ENCODE results near the gene SMS. TPM values are rescaled to one million over a fixed set of nuclear protein-coding genes. Genes with fewer than 3 reads are reported as not detected.

SMS gene
- total and polyA plus RNA-seq, 2 donors (not counting 1 experiment from before 2014, with no cell fraction given) = 7.0 to 30.5 TPM

- H2AFZ ChIP-seq (ENCODE audit: insufficient read depth, low read depth, low read length, poor library complexity, severe bottlenecking) = no peak overlapping the region
- CTCF ChIA-PET = no interaction called here
- intact Hi-C loops (cut with micrococcal nuclease) = no loop called here
Measured at GRCh38 chrX:21933077-21933476, 7.4 kb upstream of the SMS start.

GRCh38 chrX:21934414-21934813, 6.1 kb upstream of the SMS start:
- Mint-ChIP-seq H3K27me3 (no peaks in the 10 kb centered on the region), H3K9me3 (ENCODE audit: insufficient read depth) (no peaks in the 10 kb centered on the region), H3K4me1 (peaks cover 2% of the 10 kb centered on the region), H3K27ac (no peak overlapping the region), H3K4me3 (no peak overlapping the region)
- ATAC-seq (ENCODE audit: low read depth) (no peak), DNase-seq (no peak)
- Histone ChIP-seq H3K27ac (ENCODE audit: low read length in 2 of 2) (no peak overlapping the region), H3K4me3 (ENCODE audit: control extremely low read depth in 1 of 5, extremely low read depth in 1 of 5, insufficient read depth in 1 of 5, low read depth in 2 of 5, low read length in 4 of 5) (no peak overlapping the region), H2AFZ (ENCODE audit: insufficient read depth, low read depth, low read length, poor library complexity, severe bottlenecking) (no peak overlapping the region), H3K36me3 (replicated peaks in 1 of 2; ENCODE audit: control extremely low read depth in 1 of 2, control insufficient read depth in 1 of 2, extremely low read depth in 1 of 2, insufficient read depth in 2 of 2, low read length in 1 of 2) (no peaks in the 10 kb centered on the region), H3K9ac (ENCODE audit: low read length) (no peak overlapping the region), H3K4me1 (ENCODE audit: control insufficient read depth in 2 of 2, insufficient read depth in 2 of 2, low read length in 2 of 2) (no peaks in the 10 kb centered on the region), H3K4me2 (replicated peaks; ENCODE audit: low read depth, low read length, poor library complexity, severe bottlenecking) (no peak overlapping the region), H4K20me1 (ENCODE audit: control insufficient read depth, insufficient read depth, low read length, poor library complexity, severe bottlenecking) (no peaks in the 10 kb centered on the region), H3K9me3 (ENCODE audit: control extremely low read depth in 1 of 3, control insufficient read depth in 2 of 3, insufficient read depth in 1 of 3, low read length in 2 of 3) (no peaks in the 10 kb centered on the region), H3K27me3 (replicated peaks in 1 of 4; ENCODE audit: control extremely low read depth in 1 of 4, control insufficient read depth in 3 of 4, insufficient read depth in 4 of 4, low read length in 3 of 4) (no peaks in the 10 kb centered on the region), H3K79me2 (ENCODE audit: control insufficient read depth, insufficient read depth, low read length) (no peaks in the 10 kb centered on the region)
- intact Hi-C loops (cut with micrococcal nuclease) = no loop called here
- ChIA-PET POLR2A (no interaction called here), CTCF (interaction anchor here (0.7 kb wide), 1 partner anchor 10 kb away, joined by 6 read pairs; no protein-coding TSS in a partner anchor)
- no CpG with 5 or more reads among the region's 3 CpGs for WGBS (ENCODE audit: insufficient coverage)
- TF ChIP-seq EZH2 (IDR thresholded peaks at IDR 0.05; ENCODE audit: borderline replicate concordance, insufficient read depth, low read depth, low read length, poor library complexity, severe bottlenecking) = no peak
- no peak for TF ChIP-seq CTCF (IDR thresholded peaks at IDR 0.05)

More at GRCh38 chrX:21933077-21933476, 7.4 kb upstream of the SMS start:
- H3K4me1 Mint-ChIP-seq = no peaks in the 10 kb centered on the region
- Histone ChIP-seq H3K9me3 (ENCODE audit: control extremely low read depth in 1 of 3, control insufficient read depth in 2 of 3, insufficient read depth in 1 of 3, low read length in 2 of 3) (no peaks in the 10 kb centered on the region), H3K79me2 (ENCODE audit: control insufficient read depth, insufficient read depth, low read length) (no peaks in the 10 kb centered on the region), H3K4me3 (ENCODE audit: control extremely low read depth in 1 of 5, extremely low read depth in 1 of 5, insufficient read depth in 1 of 5, low read depth in 2 of 5, low read length in 4 of 5) (no peak overlapping the region), H3K4me1 (ENCODE audit: control insufficient read depth in 2 of 2, insufficient read depth in 2 of 2, low read length in 2 of 2) (no peaks in the 10 kb centered on the region), H3K36me3 (replicated peaks in 1 of 2; ENCODE audit: control extremely low read depth in 1 of 2, control insufficient read depth in 1 of 2, extremely low read depth in 1 of 2, insufficient read depth in 2 of 2, low read length in 1 of 2) (no peaks in the 10 kb centered on the region), H3K9ac (ENCODE audit: low read length) (no peak overlapping the region), H4K20me1 (ENCODE audit: control insufficient read depth, insufficient read depth, low read length, poor library complexity, severe bottlenecking) (no peaks in the 10 kb centered on the region), H3K27ac (ENCODE audit: low read length in 2 of 2) (no peak overlapping the region), H3K27me3 (replicated peaks in 1 of 4; ENCODE audit: control extremely low read depth in 1 of 4, control insufficient read depth in 3 of 4, insufficient read depth in 4 of 4, low read length in 3 of 4) (no peaks in the 10 kb centered on the region), H3K4me2 (replicated peaks; ENCODE audit: low read depth, low read length, poor library complexity, severe bottlenecking) (no peak overlapping the region)
- 90% methylated on average over 4 of the region's 7 CpGs for WGBS (ENCODE audit: insufficient coverage)
- ATAC-seq (ENCODE audit: low read depth) (no peak), DNase-seq (no peak)
- H3K27ac Mint-ChIP-seq = no peak overlapping the region
- H3K27me3 Mint-ChIP-seq = no peaks in the 10 kb centered on the region
- POLR2A ChIA-PET = no interaction called here
- H3K9me3 Mint-ChIP-seq (ENCODE audit: insufficient read depth) = no peaks in the 10 kb centered on the region
- no peak overlapping the region for H3K4me3 Mint-ChIP-seq
- TF ChIP-seq EZH2 (IDR thresholded peaks at IDR 0.05; ENCODE audit: borderline replicate concordance, insufficient read depth, low read depth, low read length, poor library complexity, severe bottlenecking) = no peak
- TF ChIP-seq CTCF (IDR thresholded peaks at IDR 0.05) = no peak

Measured in B cell (primary cell).